Spleen (tissue), 13 donors: ENCODE data around the gene CRLF1. TPM values are rescaled to one million over a fixed set of nuclear protein-coding genes. Genes with fewer than 3 reads are reported as not detected.

ENCODE experiments used
- DNase-seq: peaks from one replicate; pipeline ENCODE4 v3.0.0-alpha.2; 2020
- H3K27ac ChIP-seq, 8 donors: fragments of 200-600 bp; sonication (generic) in 7 of 8; 1 replicate in 4 of 8; 2 replicates in 4 of 8; pipeline versions ENCODE4 v1.5.0 to v1.8.0; 2016 to 2021; ENCODE audit warnings: inconsistent platforms in 4 of 8, mild to moderate bottlenecking in 4 of 8, moderate library complexity in 1 of 8
- H3K27me3 ChIP-seq, 7 donors: fragments of 200-600 bp; sonication (generic) in 6 of 7; replicated peaks in 1 of 7; 1 replicate in 4 of 7; 2 replicates in 3 of 7; pipeline versions ENCODE4 v1.5.0 to v1.8.0; 2016 to 2021; ENCODE audit warnings: inconsistent platforms in 3 of 7, mild to moderate bottlenecking in 1 of 7
- H3K36me3 ChIP-seq, 6 donors: fragments of 200-600 bp; sonication (generic) in 5 of 6; 1 replicate in 4 of 6; 2 replicates in 2 of 6; pipeline versions ENCODE4 v1.5.0 to v1.8.0; 2016 to 2021; ENCODE audit warnings: inconsistent platforms in 2 of 6
- H3K4me1 ChIP-seq, 6 donors: fragments of 200-600 bp; sonication (generic) in 5 of 6; 1 replicate in 3 of 6; 2 replicates in 3 of 6; pipeline versions ENCODE4 v1.5.0 to v1.8.0; 2016 to 2021; ENCODE audit warnings: inconsistent platforms in 3 of 6
- H3K4me3 ChIP-seq, 8 donors: fragments of 200-600 bp; sonication (generic) in 7 of 8; 1 replicate in 4 of 8; 2 replicates in 4 of 8; pipeline versions ENCODE4 v1.5.0 to v1.8.0; 2016 to 2021; ENCODE audit warnings: inconsistent platforms in 4 of 8, mild to moderate bottlenecking in 4 of 8, moderate library complexity in 2 of 8
- H3K9me3 ChIP-seq, 8 donors: fragments of 200-600 bp; sonication (generic) in 7 of 8; 1 replicate in 4 of 8; 2 replicates in 4 of 8; pipeline versions ENCODE4 v1.5.0 to v1.8.0; 2016 to 2021; ENCODE audit warnings: inconsistent platforms in 4 of 8
- POLR2A ChIP-seq, 3 donors: fragments of 450-650 bp; IDR thresholded peaks; one replicate each; pipeline ENCODE4 v1.5.1; 2017; ENCODE audit warnings: antibody characterized with exemption in 3 of 3, mild to moderate bottlenecking in 1 of 3
- POLR2AphosphoS5 ChIP-seq, 3 donors: sonication (generic); formaldehyde crosslinking; IDR thresholded peaks; one replicate each; pipeline ENCODE4 v1.5.1; 2017; ENCODE audit warnings: antibody characterized with exemption in 3 of 3
- WGBS, 5 donors: extraction: QIAGEN DNeasy Blood & Tissue Kit in 3 of 5; methylation state at CpG; one replicate each; pipeline versions ENCODE4 v1.1.5 to v1.1.7; 2013 to 2018; 5-methylcytosine and 5-hydroxymethylcytosine counted together
- intact Hi-C: fragments of 100-400 bp; cut with DNase I; formaldehyde crosslinking; loops from one replicate; pipeline ENCODE4 v1.15.0; 2023; ENCODE audit warnings: low total_unique reads
- long read RNA-seq, 2 donors: transcript quantifications; one replicate each; lab custom pipeline, GENCODE V29; 2026
- polyA plus RNA-seq, 3 donors: library from polyadenylated mRNA; stranded (reverse); fragments of 200-250 nt; gene quantifications; one replicate each; pipeline ENCODE4 v1.2.1, GENCODE V29; 2013
- total RNA-seq, 7 donors: library from RNA; depleted of rRNA in 3 of 7; stranded (reverse); fragments of >200 nt in 3 of 7; fragmentation: NEBNext Ultra II Directional in 4 of 7; extraction: Animal tissue kit (Norgen Biotek cat#: 25700) in 4 of 7; gene quantifications; one replicate each; pipeline versions ENCODE4 v1.1.0 to v1.2.1, GENCODE V29; 2016 to 2021
- TF ChIP-seq, protein P1 (sequence below), 11 experiments: fragments of 200-600 bp in 7 of 11; fragments of 450-650 bp in 4 of 11; sonication (generic) in 4 of 11; IDR thresholded peaks in 8 of 11; conservative IDR thresholded peaks in 3 of 11; 1 replicate in 7 of 11; 2 replicates in 4 of 11; pipeline versions ENCODE4 v1.4.0 to v1.8.0; 2016 to 2021; ENCODE audit warnings: antibody characterized with exemption in 11 of 11, inconsistent platforms in 4 of 11, mild to moderate bottlenecking in 1 of 11
- donor health status: healthy with polysubstance abuse.
- donor health status: DM: no; HTN: no; CAD: no; lungs with moderate emphysema.
- donor health status: DM: no; HTN: no; CAD: no.
- donor health status: Bipolar disorder and iron deficiency.
- donor health status: healthy.
- donor health status: DM: no; HTN: no; CAD: no.
- donor health status: DM: yes; HTN: yes; CAD: no.

CRLF1 gene
- 1 to 10 TPM in 4 of 7 donors, under 1 TPM in 2, not detected in 1; 0.20 to 7.0 (median 1.1) TPM for total RNA-seq
- 1 to 10 TPM; 5.2 to 8.0 (median 6.3) TPM for polyA plus RNA-seq
- long read RNA-seq, donor 1: 0 reads
- long read RNA-seq, donor 2: 0 reads

GRCh38 chr19:18606281-18607225, at the start of gene CRLF1:
Gene CRLF1 (minus strand): TSS chr19:18606799. CDS start chr19:18606656, 143 bp downstream.
- Histone ChIP-seq H3K4me3 (peak within 1 kb of the TSS in 1 of 8 donors; percentile 50), H3K27ac (no peak within 1 kb of the TSS), H3K9me3 (no peaks in the 10 kb centered on the region), H3K36me3 (no peaks in the 10 kb centered on the region), H3K4me1 (peaks cover 17 to 63% (median 40%) of the 10 kb centered on the region in 6 donors), H3K27me3 (peaks cover 26 to 98% (median 88%) of the 10 kb centered on the region in 7 donors)
- no peak for TF ChIP-seq POLR2A (IDR thresholded peaks at IDR 0.05)
- no peak for TF ChIP-seq POLR2AphosphoS5 (IDR thresholded peaks at IDR 0.05)
- TF ChIP-seq, protein P1, sequence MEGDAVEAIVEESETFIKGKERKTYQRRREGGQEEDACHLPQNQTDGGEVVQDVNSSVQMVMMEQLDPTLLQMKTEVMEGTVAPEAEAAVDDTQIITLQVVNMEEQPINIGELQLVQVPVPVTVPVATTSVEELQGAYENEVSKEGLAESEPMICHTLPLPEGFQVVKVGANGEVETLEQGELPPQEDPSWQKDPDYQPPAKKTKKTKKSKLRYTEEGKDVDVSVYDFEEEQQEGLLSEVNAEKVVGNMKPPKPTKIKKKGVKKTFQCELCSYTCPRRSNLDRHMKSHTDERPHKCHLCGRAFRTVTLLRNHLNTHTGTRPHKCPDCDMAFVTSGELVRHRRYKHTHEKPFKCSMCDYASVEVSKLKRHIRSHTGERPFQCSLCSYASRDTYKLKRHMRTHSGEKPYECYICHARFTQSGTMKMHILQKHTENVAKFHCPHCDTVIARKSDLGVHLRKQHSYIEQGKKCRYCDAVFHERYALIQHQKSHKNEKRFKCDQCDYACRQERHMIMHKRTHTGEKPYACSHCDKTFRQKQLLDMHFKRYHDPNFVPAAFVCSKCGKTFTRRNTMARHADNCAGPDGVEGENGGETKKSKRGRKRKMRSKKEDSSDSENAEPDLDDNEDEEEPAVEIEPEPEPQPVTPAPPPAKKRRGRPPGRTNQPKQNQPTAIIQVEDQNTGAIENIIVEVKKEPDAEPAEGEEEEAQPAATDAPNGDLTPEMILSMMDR (IDR thresholded peaks at IDR 0.05 in 8 of 11, conservative IDR thresholded peaks at IDR 0.05 in 3 of 11): no peak
- intact Hi-C loops: no loop called here
- WGBS, 5 donors: 2 to 5% (median 2%) methylated on average over 11 to 113 of the region's 116 CpGs
- no peak for DNase-seq

GRCh38 chr19:18655173-18655844, 48.7 kb upstream of the CRLF1 start:
- Histone ChIP-seq H3K27me3 (no peaks in the 10 kb centered on the region), H3K36me3 (no peaks in the 10 kb centered on the region), H3K27ac (no peak overlapping the region), H3K9me3 (no peaks in the 10 kb centered on the region), H3K4me1 (peaks cover 13 to 68% (median 49%) of the 10 kb centered on the region in 6 donors), H3K4me3 (no peak overlapping the region)
- 87 to 96% (median 92%) methylated on average over 10 to 13 of the region's 13 CpGs for whole genome bisulfite sequencing, 5 donors
- intact Hi-C loops: no loop called here
- DNase-seq: no peak
- TF ChIP-seq, protein P1 (IDR thresholded peaks at IDR 0.05 in 8 of 11, conservative IDR thresholded peaks at IDR 0.05 in 3 of 11): no peak
- TF ChIP-seq POLR2AphosphoS5 (IDR thresholded peaks at IDR 0.05) (no peak), POLR2A (IDR thresholded peaks at IDR 0.05) (no peak)

GRCh38 chr19:18654469-18654868, 47.9 kb upstream of the CRLF1 start:
- Histone ChIP-seq H3K4me3 (no peak overlapping the region), H3K36me3 (no peaks in the 10 kb centered on the region), H3K27me3 (no peaks in the 10 kb centered on the region), H3K27ac (no peak overlapping the region), H3K4me1 (peaks cover 17 to 69% (median 52%) of the 10 kb centered on the region in 6 donors), H3K9me3 (no peaks in the 10 kb centered on the region)
- intact Hi-C loops: no loop called here
- TF ChIP-seq POLR2AphosphoS5 (IDR thresholded peaks at IDR 0.05) (no peak), POLR2A (IDR thresholded peaks at IDR 0.05) (no peak)
- TF ChIP-seq, protein P1 (IDR thresholded peaks at IDR 0.05 in 8 of 11, conservative IDR thresholded peaks at IDR 0.05 in 3 of 11): no peak
- WGBS, 5 donors: 92 to 97% (median 96%) methylated on average over 7 of the region's 7 CpGs
- no peak for DNase-seq
